Keratinocyte (primary cell): ENCODE measurements around the gene TNPO2. TPM values are rescaled to one million over a fixed set of nuclear protein-coding genes. Genes with fewer than 3 reads are reported as not detected.

Source experiments
- DNase-seq: peaks from one replicate; pipeline ENCODE4 v3.0.0-alpha.2; 2011; ENCODE audit warnings: low read depth, missing footprints, low spot score
- FAIRE-seq: peaks from 2 replicates; lab custom pipeline; 2011; peaks lifted over from hg19 to GRCh38; lab: Jason Lieb, UNC
- H2AFZ ChIP-seq: 2 replicates; pipeline ENCODE4 v1.6.0; 2012; ENCODE audit warnings: low read length, control low read depth, inconsistent platforms; ENCODE audit not compliant: control insufficient read depth
- H3K27ac ChIP-seq: 2 replicates; pipeline ENCODE4 v1.5.1; 2011; ENCODE audit warnings: low read length; ENCODE audit not compliant: control insufficient read depth, insufficient read depth
- H3K27me3 ChIP-seq: 3 replicates; pipeline ENCODE4 v1.6.0; 2011; ENCODE audit warnings: low read length; ENCODE audit not compliant: control insufficient read depth, insufficient read depth; ENCODE audit errors: extremely low read depth
- H3K36me3 ChIP-seq, 2 experiments: 2 replicates in 1 of 2; 3 replicates in 1 of 2; pipeline ENCODE4 v1.5.1; 2011; ENCODE audit warnings: low read length in 2 of 2, mild to moderate bottlenecking in 1 of 2; ENCODE audit not compliant: control insufficient read depth in 2 of 2, insufficient read depth in 2 of 2; ENCODE audit errors: extremely low read depth in 1 of 2
- H3K4me1 ChIP-seq: 3 replicates; pipeline ENCODE4 v1.5.1; 2011; ENCODE audit warnings: low read length; ENCODE audit not compliant: control insufficient read depth, insufficient read depth; ENCODE audit errors: extremely low read depth
- H3K4me2 ChIP-seq: 3 replicates; pipeline ENCODE4 v1.6.0; 2011; ENCODE audit warnings: low read depth, low read length; ENCODE audit not compliant: control insufficient read depth, insufficient read depth; ENCODE audit errors: extremely low read depth
- H3K4me3 ChIP-seq, 3 experiments: fragments of 200-600 bp in 1 of 3; sonication (generic) in 1 of 3; 2 replicates in 2 of 3; 3 replicates in 1 of 3; pipeline ENCODE4 v1.5.1; 2011 to 2016; ENCODE audit warnings: low read length in 3 of 3, mild to moderate bottlenecking in 3 of 3, control low read depth in 2 of 3, inconsistent platforms in 1 of 3, low read depth in 1 of 3, mixed read lengths in 1 of 3, mixed run types in 1 of 3, moderate library complexity in 1 of 3; ENCODE audit not compliant: control insufficient read depth in 2 of 3, insufficient read depth in 2 of 3; ENCODE audit errors: extremely low read depth in 1 of 3
- H3K79me2 ChIP-seq: 2 replicates; pipeline ENCODE4 v1.6.0; 2012; ENCODE audit warnings: low read length; ENCODE audit not compliant: control insufficient read depth, insufficient read depth
- H3K9ac ChIP-seq: 3 replicates; pipeline ENCODE4 v1.6.0; 2011; ENCODE audit warnings: low read length; ENCODE audit not compliant: control insufficient read depth, insufficient read depth; ENCODE audit errors: extremely low read depth
- H3K9me1 ChIP-seq: 3 replicates; pipeline ENCODE4 v1.6.0; 2011; ENCODE audit warnings: low read length; ENCODE audit not compliant: control insufficient read depth, insufficient read depth; ENCODE audit errors: extremely low read depth
- H3K9me3 ChIP-seq: 2 replicates; pipeline ENCODE4 v1.5.1; 2012; ENCODE audit warnings: low read depth, low read length; ENCODE audit not compliant: control insufficient read depth
- H4K20me1 ChIP-seq: 3 replicates; pipeline ENCODE4 v1.6.0; 2011; ENCODE audit warnings: low read length; ENCODE audit not compliant: control insufficient read depth, insufficient read depth; ENCODE audit errors: extremely low read depth
- EZH2 ChIP-seq: IDR thresholded peaks from one replicate; pipeline ENCODE4 v1.6.1; 2012; ENCODE audit warnings: inconsistent platforms, mild to moderate bottlenecking, low read length, moderate library complexity
- dilution Hi-C: fragments of 300-500 bp; cut with MboI; formaldehyde crosslinking; loops from one replicate; pipeline ENCODE4 v1.7.0; 2020; ENCODE audit warnings: low sequenced_read_pairs; ENCODE audit not compliant: extremely low pct_ligation_motif_present
- polyA plus RNA-seq, 5 experiments: library from polyadenylated mRNA; depleted of rRNA in 3 of 5; stranded (reverse) in 3 of 5; stranded (forward) in 1 of 5; unstranded in 1 of 5; fragments of >200 nt; gene quantifications; 1 replicate in 1 of 5; 2 replicates in 3 of 5; 3 replicates in 1 of 5; pipeline versions ENCODE4 v1.2.1 to v1.2.3, GENCODE V29; 2011 to 2012; ENCODE audit warnings: missing spikeins in 2 of 5, low read depth in 1 of 5, low replicate concordance in 1 of 5
- TF ChIP-seq, protein P1 (sequence below), 3 experiments: IDR thresholded peaks in 1 of 3; conservative IDR thresholded peaks in 1 of 3; optimal IDR thresholded peaks in 1 of 3; 2 replicates in 2 of 3; 3 replicates in 1 of 3; pipeline versions ENCODE3 to v1.5.1; 2011; ENCODE audit warnings: low read length in 3 of 3, mild to moderate bottlenecking in 3 of 3, moderate library complexity in 2 of 3, control low read depth in 1 of 3, inconsistent platforms in 1 of 3; ENCODE audit not compliant: insufficient read depth in 2 of 3; ENCODE audit errors: extremely low read depth in 1 of 3

Gene TNPO2
- polyA plus RNA-seq, 1 donor (not counting 4 experiments of a cell fraction or from before 2014, with no cell fraction given), result 75.3 TPM

DNA sequence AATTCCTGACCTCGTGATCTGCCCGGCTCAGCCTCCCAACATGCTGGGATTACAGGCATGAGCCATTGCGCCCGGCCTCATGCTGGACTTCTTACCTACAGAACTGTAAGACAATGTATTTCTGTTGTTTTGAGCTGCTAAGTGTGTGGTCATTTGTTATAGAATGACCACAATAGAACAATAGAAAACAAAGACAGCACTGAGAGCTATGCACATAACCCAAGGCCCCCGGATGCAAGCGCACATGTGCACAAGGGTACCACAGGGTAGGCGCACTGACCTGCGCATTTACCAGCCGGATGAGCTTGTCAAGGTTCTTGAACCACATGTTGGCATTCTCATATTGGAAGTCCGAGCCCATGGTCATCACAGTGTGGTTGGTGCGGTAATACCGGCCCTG lies 62.8 kb downstream of the TNPO2 start:
- dilution Hi-C loops, result no loop called here
- FAIRE-seq, result no peak
- peaks cover 22% of the 10 kb centered on the region in 2 experiments for H3K36me3 ChIP-seq

DNA sequence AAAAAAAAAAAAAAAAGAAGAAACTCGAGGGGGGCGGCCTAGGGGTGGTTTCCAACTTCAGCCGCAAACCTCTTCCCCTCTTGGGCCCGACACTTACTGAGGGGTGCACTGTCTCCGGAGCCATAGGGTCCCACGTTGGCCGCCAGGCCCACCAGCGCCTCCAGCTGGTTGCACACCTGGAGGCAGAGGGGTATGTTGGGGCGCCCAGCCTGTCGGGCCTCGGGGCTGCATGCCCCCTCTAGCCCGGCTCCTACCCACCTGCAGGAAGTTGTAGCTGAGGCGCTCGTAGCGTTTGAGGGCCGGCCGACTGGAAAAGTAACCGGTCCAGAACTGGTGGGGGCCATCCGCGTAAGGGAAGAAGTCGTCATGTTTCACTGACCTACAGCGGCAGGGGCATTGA lies 65.8 kb downstream of the TNPO2 start:
- Histone ChIP-seq H4K20me1 (no peaks in the 10 kb centered on the region), H3K36me3 (peaks cover 18 to 21% of the 10 kb centered on the region in 2 experiments), H2AFZ (no peak overlapping the region), H3K9me3 (no peaks in the 10 kb centered on the region), H3K4me1 (no peaks in the 10 kb centered on the region), H3K79me2 (no peaks in the 10 kb centered on the region), H3K9me1 (peaks cover 3% of the 10 kb centered on the region), H3K27ac (no peak overlapping the region), H3K9ac (no peak overlapping the region), H3K4me2 (no peak overlapping the region), H3K27me3 (no peaks in the 10 kb centered on the region), H3K4me3 (no peak overlapping the region)
- TF ChIP-seq, protein P1, sequence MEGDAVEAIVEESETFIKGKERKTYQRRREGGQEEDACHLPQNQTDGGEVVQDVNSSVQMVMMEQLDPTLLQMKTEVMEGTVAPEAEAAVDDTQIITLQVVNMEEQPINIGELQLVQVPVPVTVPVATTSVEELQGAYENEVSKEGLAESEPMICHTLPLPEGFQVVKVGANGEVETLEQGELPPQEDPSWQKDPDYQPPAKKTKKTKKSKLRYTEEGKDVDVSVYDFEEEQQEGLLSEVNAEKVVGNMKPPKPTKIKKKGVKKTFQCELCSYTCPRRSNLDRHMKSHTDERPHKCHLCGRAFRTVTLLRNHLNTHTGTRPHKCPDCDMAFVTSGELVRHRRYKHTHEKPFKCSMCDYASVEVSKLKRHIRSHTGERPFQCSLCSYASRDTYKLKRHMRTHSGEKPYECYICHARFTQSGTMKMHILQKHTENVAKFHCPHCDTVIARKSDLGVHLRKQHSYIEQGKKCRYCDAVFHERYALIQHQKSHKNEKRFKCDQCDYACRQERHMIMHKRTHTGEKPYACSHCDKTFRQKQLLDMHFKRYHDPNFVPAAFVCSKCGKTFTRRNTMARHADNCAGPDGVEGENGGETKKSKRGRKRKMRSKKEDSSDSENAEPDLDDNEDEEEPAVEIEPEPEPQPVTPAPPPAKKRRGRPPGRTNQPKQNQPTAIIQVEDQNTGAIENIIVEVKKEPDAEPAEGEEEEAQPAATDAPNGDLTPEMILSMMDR (optimal IDR thresholded peaks at IDR 0.05 in 1 of 3, IDR thresholded peaks at IDR 0.05 in 1 of 3, conservative IDR thresholded peaks at IDR 0.05 in 1 of 3; ENCODE audit: extremely low read depth in 1 of 3, insufficient read depth in 2 of 3, low read length in 3 of 3), result no peak
- no peak for TF ChIP-seq EZH2
- FAIRE-seq (no peak), DNase-seq (no peak)
- dilution Hi-C loops, result no loop called here

More for the DNA sequence above, 62.8 kb downstream of the TNPO2 start:
- H3K4me1 ChIP-seq, result peaks cover 4% of the 10 kb centered on the region
- H3K9me1 ChIP-seq, result peaks cover 3% of the 10 kb centered on the region
- peaks cover 3% of the 10 kb centered on the region for H3K79me2 ChIP-seq
- H3K4me2 ChIP-seq, result no peak overlapping the region
- H4K20me1 ChIP-seq, result no peaks in the 10 kb centered on the region
- no peaks in the 10 kb centered on the region for H3K27me3 ChIP-seq
- H3K9me3 ChIP-seq, result no peaks in the 10 kb centered on the region
- H3K27ac ChIP-seq, result no peak overlapping the region
- TF ChIP-seq EZH2, result no peak
- TF ChIP-seq, protein P1 (optimal IDR thresholded peaks at IDR 0.05 in 1 of 3, IDR thresholded peaks at IDR 0.05 in 1 of 3, conservative IDR thresholded peaks at IDR 0.05 in 1 of 3; ENCODE audit: extremely low read depth in 1 of 3, insufficient read depth in 2 of 3, low read length in 3 of 3), result no peak
- H3K9ac ChIP-seq, result no peak overlapping the region
- H2AFZ ChIP-seq, result no peak overlapping the region
- H3K4me3 ChIP-seq, result no peak overlapping the region
- no peak for DNase-seq
